Ureter (tissue), 1 donor: ENCODE results near the gene MGLL. TPM values are rescaled to one million over a fixed set of nuclear protein-coding genes. Genes with fewer than 3 reads are reported as not detected.
"Not testable (repeated sequence)": the region's sequence is repeated elsewhere in the genome, so short reads cannot be mapped to it uniquely, and the experiment has no call there.

ENCODE experiments used
- DNase-seq: peaks from one replicate; pipeline ENCODE4 v3.0.0-alpha.2; 2020; ENCODE audit warnings: low spot score
- total RNA-seq: library from RNA; stranded (reverse); gene quantifications from one replicate; pipeline ENCODE4 v1.2.4, GENCODE V29; 2023
- donor health status: DM: yes; HTN: yes; CAD: no.

MGLL gene
- total RNA-seq, 1 donor from 2014 or later = 75.1 TPM

GRCh38 chr3:127709320-127710060 lies 112.8 kb downstream of the MGLL start:
- DNase-seq = no peak

- no peak for DNase-seq
Measured at GRCh38 chr3:127708837-127709236, 113.5 kb downstream of the MGLL start.

- no peak for DNase-seq
Measured at GRCh38 chr3:127707851-127708411, 114.4 kb downstream of the MGLL start.

GRCh38 chr3:127706785-127707351 lies 115.4 kb downstream of the MGLL start:
- no peak for DNase-seq

GRCh38 chr3:127706312-127706711 lies 116.0 kb downstream of the MGLL start:
- DNase-seq = no peak

- not testable (repeated sequence) for DNase-seq
Measured at GRCh38 chr3:127704840-127705239, 117.5 kb downstream of the MGLL start.

GRCh38 chr3:127702151-127702578 lies 120.2 kb downstream of the MGLL start:
- DNase-seq = no peak

- no peak for DNase-seq
Measured at GRCh38 chr3:127701280-127701911, 120.9 kb downstream of the MGLL start.

- no peak for DNase-seq
Measured at GRCh38 chr3:127700406-127700805, 121.9 kb downstream of the MGLL start.

- no peak for DNase-seq
Measured at GRCh38 chr3:127699416-127700300, 122.7 kb downstream of the MGLL start.

GRCh38 chr3:127698691-127699415 lies 123.5 kb downstream of the MGLL start:
- DNase-seq = no peak

GRCh38 chr3:127698286-127698685 lies 124.0 kb downstream of the MGLL start:
- no peak for DNase-seq

GRCh38 chr3:127697551-127698240 lies 124.6 kb downstream of the MGLL start:
- DNase-seq = peak; percentile 81

GRCh38 chr3:127694467-127695215 lies 127.7 kb downstream of the MGLL start:
- no peak for DNase-seq

- no peak for DNase-seq
Measured at GRCh38 chr3:127693336-127693843, 128.9 kb downstream of the MGLL start.

GRCh38 chr3:127692501-127693335 lies 129.6 kb downstream of the MGLL start:
- no peak for DNase-seq

GRCh38 chr3:127691974-127692373 lies 130.3 kb downstream of the MGLL start:
- DNase-seq = no peak

- DNase-seq = no peak
Measured at GRCh38 chr3:127691489-127691888, 130.8 kb downstream of the MGLL start.
